IPS-18a (cell line): ENCODE data around the gene HPN.
A peak's percentile ranks its signal among the peaks of the same experiment; 100 is the strongest.
"Not testable (repeated sequence)": the region's sequence is repeated elsewhere in the genome, so short reads cannot be mapped to it uniquely, and the experiment has no call there.

Source experiments
- H3K27ac ChIP-seq: one replicate; pipeline ENCODE4 v1.5.1; 2013; ENCODE audit warnings: low read length
- H3K27me3 ChIP-seq: one replicate; pipeline ENCODE4 v1.6.1; 2013; ENCODE audit warnings: mild to moderate bottlenecking, low read length; ENCODE audit not compliant: control insufficient read depth, insufficient read depth
- H3K36me3 ChIP-seq: one replicate; pipeline ENCODE4 v1.6.1; 2013; ENCODE audit warnings: low read depth, low read length; ENCODE audit not compliant: control insufficient read depth
- H3K4me1 ChIP-seq: one replicate; pipeline ENCODE4 v1.6.1; 2013; ENCODE audit warnings: low read depth, low read length; ENCODE audit not compliant: control insufficient read depth
- H3K4me3 ChIP-seq: one replicate; pipeline ENCODE4 v1.5.1; 2013; ENCODE audit warnings: low read length
- H3K9ac ChIP-seq: one replicate; pipeline ENCODE4 v1.6.1; 2013; ENCODE audit warnings: mild to moderate bottlenecking, low read length, moderate library complexity
- H3K9me3 ChIP-seq: one replicate; pipeline ENCODE4 v1.6.1; 2013; ENCODE audit warnings: low read depth, low read length; ENCODE audit not compliant: control insufficient read depth

The HPN gene

DNA sequence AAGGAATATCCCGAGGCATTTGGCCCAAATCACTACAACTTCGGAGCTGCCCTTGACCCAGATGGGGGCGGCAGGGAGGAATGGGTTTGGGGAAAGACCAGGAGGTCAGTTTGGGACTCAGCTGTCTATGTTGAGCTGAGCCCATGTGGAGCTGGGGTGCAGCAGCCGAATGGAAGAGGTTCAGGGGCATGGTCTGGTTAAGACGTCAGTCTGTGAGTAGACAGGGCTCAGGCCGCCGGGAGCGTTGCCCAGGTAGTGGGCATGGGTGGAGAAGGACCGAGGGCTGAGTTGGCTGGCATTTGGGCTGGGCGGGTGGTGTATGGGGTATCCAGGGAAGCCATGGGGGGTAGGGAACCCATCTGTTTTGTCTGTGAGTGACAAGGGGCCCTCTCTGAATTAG, 20.5 kb upstream of the HPN start:
- H3K4me3 ChIP-seq: no peak overlapping the region
- no peaks in the 10 kb centered on the region for H3K4me1 ChIP-seq
- H3K9ac ChIP-seq: no peak overlapping the region
- H3K27me3 ChIP-seq: no peaks in the 10 kb centered on the region
- H3K9me3 ChIP-seq: no peaks in the 10 kb centered on the region
- no peak overlapping the region for H3K27ac ChIP-seq
- peaks cover 87% of the 10 kb centered on the region for H3K36me3 ChIP-seq

DNA sequence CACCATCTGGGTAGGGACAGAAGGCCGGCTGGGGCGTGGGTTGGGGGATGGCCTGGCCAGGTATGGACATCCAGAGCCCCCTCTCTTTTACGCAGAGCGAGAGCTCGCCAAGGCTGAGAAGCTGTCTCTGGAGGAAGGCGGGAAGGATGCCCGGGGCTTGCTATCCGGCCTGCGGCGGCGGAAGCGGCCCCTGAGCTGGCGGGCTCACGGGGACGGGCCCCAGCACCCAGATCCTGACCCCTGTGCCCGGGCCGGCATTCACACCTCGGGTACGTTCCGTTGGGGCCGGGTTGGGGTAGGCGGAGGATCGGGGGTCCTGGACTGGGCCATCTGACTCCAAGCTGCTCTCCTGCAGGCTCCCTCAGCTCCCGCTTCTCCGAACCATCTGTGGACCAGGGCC, 19.9 kb upstream of the HPN start:
- no peak overlapping the region for H3K9ac ChIP-seq
- H3K27me3 ChIP-seq: no peaks in the 10 kb centered on the region
- no peak overlapping the region for H3K4me3 ChIP-seq
- no peaks in the 10 kb centered on the region for H3K4me1 ChIP-seq
- H3K9me3 ChIP-seq: no peaks in the 10 kb centered on the region
- H3K36me3 ChIP-seq: peaks cover 87% of the 10 kb centered on the region
- no peak overlapping the region for H3K27ac ChIP-seq

DNA sequence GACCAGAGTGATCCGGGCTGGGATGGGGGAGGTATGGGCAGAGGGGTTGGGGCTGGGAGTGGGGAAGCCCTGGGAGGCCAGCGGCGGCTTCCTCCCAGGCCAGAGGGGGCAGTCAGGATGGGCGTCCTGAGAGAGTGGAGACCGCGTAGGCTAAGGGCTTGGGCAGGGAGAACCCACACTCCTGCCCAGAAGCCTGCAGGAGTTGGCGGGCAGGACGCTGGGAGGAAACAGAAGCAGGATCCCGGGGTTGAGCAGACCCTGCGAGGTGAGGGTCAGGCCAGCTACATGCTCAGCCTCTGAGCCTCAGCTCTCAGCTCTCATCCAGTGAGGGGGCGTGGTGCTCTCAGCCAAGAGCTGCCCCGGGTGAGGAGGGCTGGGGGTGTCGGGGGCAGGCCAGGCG, 19.1 kb upstream of the HPN start:
- no peaks in the 10 kb centered on the region for H3K9me3 ChIP-seq
- H3K4me3 ChIP-seq: no peak overlapping the region
- no peaks in the 10 kb centered on the region for H3K27me3 ChIP-seq
- H3K9ac ChIP-seq: no peak overlapping the region
- H3K36me3 ChIP-seq: peaks cover 88% of the 10 kb centered on the region
- no peaks in the 10 kb centered on the region for H3K4me1 ChIP-seq
- no peak overlapping the region for H3K27ac ChIP-seq

DNA sequence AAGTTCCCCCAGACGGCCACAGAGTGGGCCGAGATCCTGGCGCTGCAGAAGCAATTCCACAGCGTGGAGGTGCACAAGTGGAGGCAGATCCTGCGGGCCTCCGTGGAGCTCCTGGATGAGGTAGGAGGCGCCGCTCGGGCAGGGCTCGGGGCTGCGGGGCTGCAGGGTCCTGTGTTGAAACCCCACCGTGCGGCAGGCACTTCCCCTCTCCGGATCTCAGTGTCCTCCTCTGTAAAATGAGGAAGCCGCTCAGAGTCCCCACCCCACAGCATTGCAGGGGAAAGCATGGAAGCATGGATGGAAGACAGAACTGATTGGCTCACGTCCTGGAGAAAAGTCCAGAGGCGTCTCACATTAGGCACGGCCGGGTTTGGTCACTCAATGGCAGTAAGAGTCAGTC, 18.1 kb upstream of the HPN start:
- peaks cover 86% of the 10 kb centered on the region for H3K36me3 ChIP-seq
- no peak overlapping the region for H3K4me3 ChIP-seq
- no peaks in the 10 kb centered on the region for H3K9me3 ChIP-seq
- H3K4me1 ChIP-seq: no peaks in the 10 kb centered on the region
- H3K27ac ChIP-seq: no peak overlapping the region
- H3K27me3 ChIP-seq: no peaks in the 10 kb centered on the region
- no peak overlapping the region for H3K9ac ChIP-seq

GRCh38 chr19:35024095-35024494, 17.4 kb upstream of the HPN start:
- no peaks in the 10 kb centered on the region for H3K27me3 ChIP-seq
- H3K4me1 ChIP-seq: no peaks in the 10 kb centered on the region
- no peak overlapping the region for H3K9ac ChIP-seq
- H3K9me3 ChIP-seq: no peaks in the 10 kb centered on the region
- H3K4me3 ChIP-seq: no peak overlapping the region
- peaks cover 80% of the 10 kb centered on the region for H3K36me3 ChIP-seq
- no peak overlapping the region for H3K27ac ChIP-seq

DNA sequence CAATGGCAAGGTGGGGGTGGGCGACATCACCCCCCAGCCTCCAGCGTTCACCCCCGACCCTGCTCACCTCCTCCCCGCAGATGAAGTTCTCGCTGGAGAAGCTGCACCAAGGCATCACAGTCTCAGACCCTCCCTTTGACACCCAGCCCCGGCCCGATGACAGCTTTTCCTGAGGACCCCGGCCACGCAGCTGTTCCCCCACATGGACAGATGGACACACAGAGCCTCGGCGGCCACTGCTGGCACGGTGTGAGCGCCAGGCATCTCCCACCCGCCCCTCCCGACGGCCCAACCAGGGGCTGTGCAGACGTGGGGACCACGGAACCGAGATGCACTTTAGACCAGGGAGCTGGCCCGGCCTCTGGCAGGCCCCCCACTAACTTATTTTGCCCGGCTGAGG, 15.6 kb upstream of the HPN start:
- no peak overlapping the region for H3K4me3 ChIP-seq
- no peaks in the 10 kb centered on the region for H3K9me3 ChIP-seq
- peaks cover 11% of the 10 kb centered on the region for H3K27me3 ChIP-seq
- no peak overlapping the region for H3K9ac ChIP-seq
- no peaks in the 10 kb centered on the region for H3K4me1 ChIP-seq
- H3K36me3 ChIP-seq: peaks cover 62% of the 10 kb centered on the region
- no peak overlapping the region for H3K27ac ChIP-seq

DNA sequence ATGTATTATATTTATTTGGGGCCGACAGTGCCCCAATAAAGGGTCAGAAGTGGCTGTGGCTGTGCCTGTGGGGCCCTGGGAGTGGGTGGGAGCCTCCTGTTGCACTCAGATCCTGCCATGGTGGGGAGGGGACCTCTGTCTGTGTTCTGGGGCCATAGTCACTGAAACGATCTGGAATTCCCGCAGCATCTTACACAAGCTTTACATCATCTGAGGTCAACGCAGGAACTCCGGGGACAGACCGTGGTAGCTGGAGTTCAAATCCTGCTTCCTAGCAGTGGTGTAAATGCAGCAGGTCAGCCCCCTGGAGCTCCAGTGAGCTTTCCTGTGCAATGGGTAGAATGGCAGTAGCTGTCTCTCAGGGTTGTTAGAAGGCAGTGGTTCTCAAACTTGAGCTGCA, 15.1 kb upstream of the HPN start:
- Histone ChIP-seq H3K27me3 (peaks cover 15% of the 10 kb centered on the region), H3K9ac (no peak overlapping the region), H3K9me3 (no peaks in the 10 kb centered on the region), H3K4me3 (no peak overlapping the region), H3K27ac (no peak overlapping the region), H3K36me3 (peaks cover 58% of the 10 kb centered on the region), H3K4me1 (peaks cover 3% of the 10 kb centered on the region)

DNA sequence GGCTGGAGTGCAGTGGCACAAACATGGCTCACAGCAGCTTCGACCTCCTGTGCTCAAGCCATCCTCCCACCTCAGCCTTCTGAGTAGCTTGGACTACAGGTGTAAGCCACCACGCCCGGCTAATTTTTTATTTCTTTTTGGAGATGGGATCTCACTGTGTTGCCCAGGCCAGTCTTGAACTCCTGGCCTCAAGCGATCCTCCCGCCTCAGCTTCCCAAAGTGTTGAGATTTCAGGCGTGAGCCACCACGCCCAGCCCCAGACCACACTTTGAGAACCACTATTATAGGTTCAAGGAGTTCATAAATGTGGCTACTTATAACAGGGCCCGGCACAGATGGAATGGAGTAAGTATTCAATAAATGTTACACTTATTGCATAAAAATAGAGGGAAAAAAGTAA, 14.5 kb upstream of the HPN start:
- peaks cover 21% of the 10 kb centered on the region for H3K27me3 ChIP-seq
- H3K36me3 ChIP-seq: peaks cover 52% of the 10 kb centered on the region
- no peaks in the 10 kb centered on the region for H3K9me3 ChIP-seq
- H3K4me1 ChIP-seq: peaks cover 6% of the 10 kb centered on the region
- no peak overlapping the region for H3K27ac ChIP-seq
- no peak overlapping the region for H3K4me3 ChIP-seq
- H3K9ac ChIP-seq: no peak overlapping the region

GRCh38 chr19:35027851-35028599, 13.5 kb upstream of the HPN start:
- H3K27me3 ChIP-seq: peaks cover 31% of the 10 kb centered on the region
- H3K27ac ChIP-seq: no peak overlapping the region
- H3K4me3 ChIP-seq: no peak overlapping the region
- peaks cover 6% of the 10 kb centered on the region for H3K4me1 ChIP-seq
- H3K9ac ChIP-seq: no peak overlapping the region
- peaks cover 42% of the 10 kb centered on the region for H3K36me3 ChIP-seq
- no peaks in the 10 kb centered on the region for H3K9me3 ChIP-seq

DNA sequence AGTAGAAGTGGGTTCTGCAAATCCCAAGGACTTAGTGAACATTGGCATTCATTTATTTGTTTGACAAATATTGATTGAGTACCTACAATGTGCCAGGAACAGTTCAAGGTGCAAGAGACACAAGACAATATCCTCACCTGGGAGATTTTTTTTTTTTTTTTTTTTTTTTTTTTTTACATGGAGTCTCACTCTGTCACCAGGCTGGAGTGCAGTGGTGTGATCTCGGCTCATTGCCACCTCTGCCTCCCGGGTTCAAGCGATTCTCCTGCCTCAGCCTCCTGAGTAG, 13.0 kb upstream of the HPN start:
- not testable (repeated sequence) for H3K4me1 ChIP-seq, H3K4me3 ChIP-seq, H3K27ac ChIP-seq, H3K9me3 ChIP-seq, H3K9ac ChIP-seq
- Histone ChIP-seq H3K36me3 (peaks cover 36% of the 10 kb centered on the region), H3K27me3 (peaks cover 36% of the 10 kb centered on the region)

- H3K9me3 ChIP-seq, H3K4me1 ChIP-seq, H3K27ac ChIP-seq, H3K4me3 ChIP-seq, H3K9ac ChIP-seq: not testable (repeated sequence)
- peaks cover 29% of the 10 kb centered on the region for H3K36me3 ChIP-seq
- peaks cover 36% of the 10 kb centered on the region for H3K27me3 ChIP-seq
Measured at GRCh38 chr19:35029275-35029736, 12.2 kb upstream of the HPN start.

DNA sequence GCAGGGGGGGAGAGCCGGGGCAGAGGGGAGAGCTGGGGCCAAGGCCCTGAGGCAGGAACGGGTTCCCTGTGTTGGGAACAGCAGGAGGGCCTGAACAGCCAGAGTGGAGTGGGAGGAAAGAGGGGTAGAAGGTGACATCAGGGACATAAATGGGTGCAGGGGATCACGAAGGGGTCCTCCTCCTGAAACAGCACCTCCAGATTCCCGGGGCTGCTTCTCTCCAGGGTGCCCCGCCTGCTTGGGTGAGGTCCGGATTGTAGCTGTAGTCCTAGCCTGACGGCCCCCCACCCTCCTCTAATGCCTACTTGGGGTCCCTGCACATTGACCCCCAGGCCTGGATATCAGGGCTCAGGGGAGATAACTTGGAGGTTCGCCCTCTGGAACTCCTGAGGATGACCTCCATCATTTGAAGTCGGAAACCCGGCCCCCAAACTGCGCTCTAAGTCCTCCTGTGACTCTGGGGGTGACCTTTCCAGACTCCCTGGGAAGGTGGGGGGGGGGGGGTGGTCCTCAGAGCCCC, 11.7 kb upstream of the HPN start:
- Histone ChIP-seq H3K27ac (no peak overlapping the region), H3K9me3 (no peaks in the 10 kb centered on the region), H3K4me3 (peak overlapping the region; percentile 55), H3K9ac (no peak overlapping the region), H3K4me1 (peaks cover 6% of the 10 kb centered on the region), H3K36me3 (peaks cover 26% of the 10 kb centered on the region), H3K27me3 (peaks cover 36% of the 10 kb centered on the region)
